HCT116 (cell line): Measurements from ENCODE around the gene NUP210. TPM values are rescaled to one million over a fixed set of nuclear protein-coding genes. Genes with fewer than 3 reads are reported as not detected.

Experiments
- ATAC-seq: fragments of 200-7000 bp; cut with Tn5 transposase; 2 replicates; pipeline ENCODE4 v1.9.1; 2020; ENCODE audit warnings: mild to moderate bottlenecking, moderate library complexity
- BruUV-seq: library from RNA; stranded (reverse); fragments of 400-500 nt; replicated peaks from 2 replicates; lab custom pipeline; 2021; lab: Mats Ljungman, UMichigan
- CTCF ChIA-PET: fragments of 300-600 bp; sonication (Branson Sonifier 250); formaldehyde crosslinking; loops from one replicate; lab custom pipeline; 2021; ENCODE audit warnings: antibody characterized with exemption; lab: Charles Lee
- POLR2A ChIA-PET: fragments of 300-600, 350-600 bp; sonication (Branson Sonifier 250); formaldehyde crosslinking; loops from one replicate; lab custom pipeline; 2021; ENCODE audit warnings: antibody characterized with exemption; lab: Charles Lee
- RAD21 ChIA-PET, 2 experiments: fragments of 300-600 bp; sonication (Branson Sonifier 250); formaldehyde crosslinking; loops; one replicate each; lab custom pipeline; 2023; ENCODE audit warnings: low total read pairs in 2 of 2; ENCODE audit not compliant: uncharacterized antibody in 2 of 2, unreplicated experiment in 2 of 2, low non-redundant PET in 1 of 2; lab: Charles Lee
- DNase-seq: peaks from one replicate; pipeline ENCODE4 v3.0.0-alpha.2; 2010; ENCODE audit warnings: low read depth, low spot score
- H2AFZ ChIP-seq: fragments of 200-600 bp; shearing (Covaris generic), sonication (generic); 2 replicates; pipeline ENCODE4 v1.6.1; 2017; ENCODE audit warnings: low read depth, mixed run types, mixed read lengths, antibody characterized with exemption, low read length; ENCODE audit not compliant: poor library complexity, severe bottlenecking
- H3K27ac ChIP-seq: 2 replicates; pipeline ENCODE4 v1.5.1; 2012; ENCODE audit warnings: low read depth, low read length
- H3K27me3 ChIP-seq: fragments of 200-600 bp; sonication (generic); 2 replicates; pipeline ENCODE4 v1.6.1; 2016; ENCODE audit warnings: mixed run types, low read length, mixed read lengths; ENCODE audit not compliant: insufficient read depth
- H3K36me3 ChIP-seq, 2 experiments: fragments of 200-500 bp in 1 of 2; fragments of 200-600 bp in 1 of 2; sonication (Bioruptor generic) in 1 of 2; sonication (generic) in 1 of 2; 2 replicates each; pipeline versions ENCODE4 v1.5.1 to v1.6.1; 2014 to 2016; ENCODE audit warnings: low read length in 2 of 2, inconsistent platforms in 1 of 2, mixed read lengths in 1 of 2, mixed run types in 1 of 2; ENCODE audit not compliant: insufficient read depth in 2 of 2, control insufficient read depth in 1 of 2
- H3K4me1 ChIP-seq, 2 experiments: fragments of 200-600 bp in 1 of 2; sonication (generic) in 1 of 2; 2 replicates each; pipeline versions ENCODE4 v1.5.1 to v1.6.1; 2012 to 2017; ENCODE audit warnings: low read length in 2 of 2, inconsistent platforms in 1 of 2, mild to moderate bottlenecking in 1 of 2, mixed read lengths in 1 of 2, mixed run types in 1 of 2, moderate library complexity in 1 of 2; ENCODE audit not compliant: insufficient read depth in 2 of 2, control insufficient read depth in 1 of 2
- H3K4me2 ChIP-seq: fragments of 200-600 bp; sonication (generic); 2 replicates; pipeline ENCODE4 v1.6.1; 2017; ENCODE audit warnings: mixed run types, low read length, mixed read lengths
- H3K4me3 ChIP-seq, 2 experiments: fragments of 200-600 bp in 1 of 2; sonication (generic) in 1 of 2; replicated peaks in 1 of 2; 2 replicates each; pipeline ENCODE4 v1.5.1; 2011 to 2016; ENCODE audit warnings: low read length in 2 of 2, control low read depth in 1 of 2, low read depth in 1 of 2, mild to moderate bottlenecking in 1 of 2, mixed read lengths in 1 of 2, mixed run types in 1 of 2
- H3K79me2 ChIP-seq: fragments of 200-600 bp; sonication (generic); 2 replicates; pipeline ENCODE4 v1.6.1; 2017; ENCODE audit warnings: mild to moderate bottlenecking, mixed run types, low read length, moderate library complexity, mixed read lengths; ENCODE audit not compliant: insufficient read depth
- H3K9ac ChIP-seq: fragments of 200-600 bp; sonication (generic); 2 replicates; pipeline ENCODE4 v1.6.1; 2016; ENCODE audit warnings: low read length, mixed read lengths
- H3K9me2 ChIP-seq: fragments of 200-600 bp; sonication (generic), shearing (Covaris generic); 2 replicates; pipeline ENCODE4 v1.6.1; 2017; ENCODE audit warnings: mixed run types, mild to moderate bottlenecking, moderate library complexity; ENCODE audit not compliant: insufficient read depth
- H3K9me3 ChIP-seq, 2 experiments: fragments of 200-500 bp in 1 of 2; fragments of 200-600 bp in 1 of 2; sonication (Bioruptor generic) in 1 of 2; sonication (generic) in 1 of 2; 2 replicates each; pipeline ENCODE4 v1.6.1; 2014 to 2017; ENCODE audit warnings: low read length in 2 of 2, mixed read lengths in 2 of 2, inconsistent platforms in 1 of 2, low read depth in 1 of 2, mild to moderate bottlenecking in 1 of 2, mixed run types in 1 of 2, moderate library complexity in 1 of 2; ENCODE audit not compliant: control insufficient read depth in 1 of 2, insufficient read depth in 1 of 2
- H4K20me1 ChIP-seq: fragments of 200-600 bp; sonication (generic), shearing (Covaris generic); 2 replicates; pipeline ENCODE4 v1.6.1; 2017; ENCODE audit warnings: mixed run types, mild to moderate bottlenecking, moderate library complexity; ENCODE audit not compliant: insufficient read depth
- EGR1 ChIP-seq: IDR thresholded peaks from 2 replicates; pipeline ENCODE4 v1.6.1; 2012; ENCODE audit warnings: low read depth
- POLR2AphosphoS5 ChIP-seq: IDR thresholded peaks from 2 replicates; pipeline ENCODE4 v1.6.1; 2011; ENCODE audit warnings: mild to moderate bottlenecking, low read depth, low read length, moderate library complexity
- RAD21 ChIP-seq: IDR thresholded peaks from 2 replicates; pipeline ENCODE4 v1.6.1; 2012; ENCODE audit warnings: low read depth, mild to moderate bottlenecking
- SRF ChIP-seq: IDR thresholded peaks from 2 replicates; pipeline ENCODE4 v1.6.1; 2012; ENCODE audit warnings: low read depth
- ZBTB33 ChIP-seq: IDR thresholded peaks from 2 replicates; pipeline ENCODE4 v1.6.1; 2011; ENCODE audit warnings: mild to moderate bottlenecking, low read length, moderate library complexity; ENCODE audit not compliant: insufficient replicate concordance; ENCODE audit errors: extremely low read depth
- ZFX ChIP-seq: fragments of 450-650 bp; IDR thresholded peaks from 2 replicates; pipeline ENCODE4 v1.6.1; 2017
- ZNF274 ChIP-seq: fragments of 200-500 bp; sonication (Bioruptor generic); IDR thresholded peaks from 2 replicates; pipeline ENCODE4 v1.6.1; 2014; ENCODE audit warnings: mild to moderate bottlenecking, low read depth, low read length, inconsistent platforms
- intact Hi-C: fragments of 100-400 bp; cut with micrococcal nuclease; formaldehyde crosslinking; loops from 2 replicates; pipeline ENCODE4 v1.10.0; 2022
- total RNA-seq: library from RNA; stranded (reverse); gene quantifications from one replicate; pipeline ENCODE4 v1.2.1, GENCODE V29; 2021; ENCODE audit not compliant: unreplicated experiment
- TF ChIP-seq, protein P1 (sequence below): IDR thresholded peaks from 2 replicates; pipeline ENCODE4 v1.6.1; 2012
- TF ChIP-seq, protein P2 (sequence below): IDR thresholded peaks from 2 replicates; pipeline ENCODE4 v1.6.1; 2012; ENCODE audit warnings: low read depth

NUP210 gene
- total RNA-seq, 1 experiment from 2014 or later: 74.9 TPM

DNA sequence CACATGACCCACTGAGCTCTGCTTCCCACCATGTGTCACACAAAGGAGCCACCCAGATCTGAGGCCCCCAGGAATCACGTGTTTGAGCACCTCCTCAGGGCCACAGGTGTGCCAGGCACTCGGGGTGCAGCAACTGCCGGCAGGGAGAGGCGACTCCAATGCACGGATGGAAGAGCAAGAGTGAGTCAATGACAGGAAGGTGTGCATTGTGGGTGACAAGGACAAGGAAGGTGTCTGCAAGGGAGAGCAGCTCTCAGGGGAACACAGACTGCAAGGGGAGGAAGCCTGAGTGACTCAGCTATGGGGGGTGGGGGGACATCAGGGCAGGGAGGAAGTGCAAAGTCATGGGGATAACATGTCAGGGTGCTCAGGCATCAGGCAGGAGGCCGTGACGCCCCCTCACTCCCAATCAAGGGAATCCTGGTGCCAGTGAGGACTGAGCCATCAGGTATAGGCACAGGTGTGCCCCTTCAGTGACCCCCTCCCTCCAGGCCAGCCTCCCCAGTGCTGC is 67.4 kb downstream of the NUP210 start:
- intact Hi-C loops: no loop called here
- ChIA-PET CTCF (no interaction called here), POLR2A (no interaction called here), RAD21 (no interaction called here)
- H3K4me1 ChIP-seq: peaks cover 0 to 7% of the 10 kb centered on the region in 2 experiments; a peak in 1 of 4 replicates
- no peak overlapping the region for H3K27ac ChIP-seq
- BruUV-seq: no TSS peak
- DNase-seq (no peak), ATAC-seq (no peak)
- no peaks in the 10 kb centered on the region for H3K9me3 ChIP-seq
- TF ChIP-seq EGR1: no peak
- TF ChIP-seq ZBTB33: no peak
- no peak for TF ChIP-seq POLR2AphosphoS5
- TF ChIP-seq, protein P1, sequence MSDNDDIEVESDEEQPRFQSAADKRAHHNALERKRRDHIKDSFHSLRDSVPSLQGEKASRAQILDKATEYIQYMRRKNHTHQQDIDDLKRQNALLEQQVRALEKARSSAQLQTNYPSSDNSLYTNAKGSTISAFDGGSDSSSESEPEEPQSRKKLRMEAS: no peak
- no peak for TF ChIP-seq RAD21
- TF ChIP-seq SRF: no peak
- TF ChIP-seq, protein P2, sequence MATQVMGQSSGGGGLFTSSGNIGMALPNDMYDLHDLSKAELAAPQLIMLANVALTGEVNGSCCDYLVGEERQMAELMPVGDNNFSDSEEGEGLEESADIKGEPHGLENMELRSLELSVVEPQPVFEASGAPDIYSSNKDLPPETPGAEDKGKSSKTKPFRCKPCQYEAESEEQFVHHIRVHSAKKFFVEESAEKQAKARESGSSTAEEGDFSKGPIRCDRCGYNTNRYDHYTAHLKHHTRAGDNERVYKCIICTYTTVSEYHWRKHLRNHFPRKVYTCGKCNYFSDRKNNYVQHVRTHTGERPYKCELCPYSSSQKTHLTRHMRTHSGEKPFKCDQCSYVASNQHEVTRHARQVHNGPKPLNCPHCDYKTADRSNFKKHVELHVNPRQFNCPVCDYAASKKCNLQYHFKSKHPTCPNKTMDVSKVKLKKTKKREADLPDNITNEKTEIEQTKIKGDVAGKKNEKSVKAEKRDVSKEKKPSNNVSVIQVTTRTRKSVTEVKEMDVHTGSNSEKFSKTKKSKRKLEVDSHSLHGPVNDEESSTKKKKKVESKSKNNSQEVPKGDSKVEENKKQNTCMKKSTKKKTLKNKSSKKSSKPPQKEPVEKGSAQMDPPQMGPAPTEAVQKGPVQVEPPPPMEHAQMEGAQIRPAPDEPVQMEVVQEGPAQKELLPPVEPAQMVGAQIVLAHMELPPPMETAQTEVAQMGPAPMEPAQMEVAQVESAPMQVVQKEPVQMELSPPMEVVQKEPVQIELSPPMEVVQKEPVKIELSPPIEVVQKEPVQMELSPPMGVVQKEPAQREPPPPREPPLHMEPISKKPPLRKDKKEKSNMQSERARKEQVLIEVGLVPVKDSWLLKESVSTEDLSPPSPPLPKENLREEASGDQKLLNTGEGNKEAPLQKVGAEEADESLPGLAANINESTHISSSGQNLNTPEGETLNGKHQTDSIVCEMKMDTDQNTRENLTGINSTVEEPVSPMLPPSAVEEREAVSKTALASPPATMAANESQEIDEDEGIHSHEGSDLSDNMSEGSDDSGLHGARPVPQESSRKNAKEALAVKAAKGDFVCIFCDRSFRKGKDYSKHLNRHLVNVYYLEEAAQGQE: no peak
- TF ChIP-seq ZNF274: no peak
- TF ChIP-seq ZFX: no peak
- no peak overlapping the region for H3K4me2 ChIP-seq
- no peak overlapping the region for H3K4me3 ChIP-seq
- H3K9me2 ChIP-seq: no peaks in the 10 kb centered on the region
- H4K20me1 ChIP-seq: no peaks in the 10 kb centered on the region
- H3K9ac ChIP-seq: no peak overlapping the region
- no peaks in the 10 kb centered on the region for H3K79me2 ChIP-seq
- H3K36me3 ChIP-seq: peaks cover 23 to 24% of the 10 kb centered on the region in 2 experiments; a peak in 3 of 4 replicates
- H2AFZ ChIP-seq: no peak overlapping the region
- no peaks in the 10 kb centered on the region for H3K27me3 ChIP-seq
